GM12878 (cell line): ENCODE measurements around the gene ZNF526. TPM values are rescaled to one million over a fixed set of nuclear protein-coding genes. Genes with fewer than 3 reads are reported as not detected.

Source experiments
- ATF2 ChIP-seq: IDR thresholded peaks from 2 replicates; pipeline ENCODE4 v1.6.1; 2012; ENCODE audit warnings: low read length, inconsistent platforms
- BMI1 ChIP-seq: fragments of 450-650 bp; IDR thresholded peaks from 2 replicates; pipeline ENCODE4 v1.6.1; 2016; ENCODE audit warnings: mild to moderate bottlenecking, moderate library complexity, borderline replicate concordance
- CBX3 ChIP-seq: fragments of 200-600 bp; sonication (generic); IDR thresholded peaks from 2 replicates; pipeline ENCODE4 v1.6.1; 2016; ENCODE audit warnings: low read depth, borderline replicate concordance
- CTCF ChIP-seq, 3 experiments: IDR thresholded peaks in 2 of 3; conservative IDR thresholded peaks in 1 of 3; 2 replicates each; pipeline ENCODE4 v1.5.1; 2011; ENCODE audit warnings: low read depth in 3 of 3, low read length in 3 of 3, mild to moderate bottlenecking in 3 of 3, control low read depth in 2 of 3, moderate library complexity in 2 of 3, inconsistent platforms in 1 of 3, mixed read lengths in 1 of 3; ENCODE audit not compliant: control insufficient read depth in 2 of 3, insufficient read depth in 1 of 3; ENCODE audit errors: extremely low read depth in 1 of 3
- E2F8 ChIP-seq: fragments of 450-650 bp; IDR thresholded peaks from 2 replicates; pipeline ENCODE4 v1.6.1; 2018; ENCODE audit warnings: mild to moderate bottlenecking, low read depth, moderate library complexity; ENCODE audit not compliant: partially characterized antibody
- ETV6 ChIP-seq, 2 experiments: fragments of 450-650 bp in 1 of 2; IDR thresholded peaks in 1 of 2; conservative IDR thresholded peaks in 1 of 2; 2 replicates each; pipeline ENCODE4 v1.6.1; 2014; ENCODE audit warnings: antibody characterized with exemption in 1 of 2, borderline replicate concordance in 1 of 2, low read depth in 1 of 2, mild to moderate bottlenecking in 1 of 2, moderate library complexity in 1 of 2
- FOXM1 ChIP-seq: IDR thresholded peaks from 2 replicates; pipeline ENCODE4 v1.6.1; 2012; ENCODE audit warnings: low read depth, mild to moderate bottlenecking, inconsistent platforms, low read length, moderate library complexity
- IKZF2 ChIP-seq, 2 experiments: fragments of 450-650 bp; IDR thresholded peaks; 2 replicates each; pipeline ENCODE4 v1.6.1; 2017; ENCODE audit warnings: mild to moderate bottlenecking in 2 of 2, moderate library complexity in 2 of 2
- JUNB ChIP-seq: IDR thresholded peaks from 2 replicates; pipeline ENCODE4 v1.6.1; 2016; ENCODE audit warnings: antibody characterized with exemption, mild to moderate bottlenecking
- MLLT1 ChIP-seq: fragments of 450-650 bp; IDR thresholded peaks from 2 replicates; pipeline ENCODE4 v1.6.1; 2016; ENCODE audit warnings: mild to moderate bottlenecking
- NFYA ChIP-seq: IDR thresholded peaks from 2 replicates; pipeline ENCODE4 v1.6.1; 2011; ENCODE audit warnings: low read depth, mild to moderate bottlenecking, low read length, improper control_type of control experiment, borderline replicate concordance
- NR2F1 ChIP-seq: fragments of 450-650 bp; conservative IDR thresholded peaks from 2 replicates; pipeline ENCODE4 v1.6.1; 2017; ENCODE audit warnings: mild to moderate bottlenecking
- POLR2AphosphoS5 ChIP-seq: IDR thresholded peaks from 2 replicates; pipeline ENCODE4 v1.6.1; 2011; ENCODE audit warnings: mild to moderate bottlenecking, low read length, inconsistent platforms
- RELA ChIP-seq: fragments of 450-650 bp; IDR thresholded peaks from 2 replicates; pipeline ENCODE4 v1.8.0; 2014; ENCODE audit warnings: borderline replicate concordance; ENCODE audit not compliant: partially characterized antibody
- RELB ChIP-seq: fragments of 450-650 bp; IDR thresholded peaks from 2 replicates; pipeline ENCODE4 v1.6.1; 2017; ENCODE audit warnings: low read depth, mild to moderate bottlenecking, moderate library complexity
- SMC3 ChIP-seq: IDR thresholded peaks from 2 replicates; pipeline ENCODE4 v1.6.1; 2011; ENCODE audit warnings: low read length, improper control_type of control experiment, borderline replicate concordance
- SUPT20H ChIP-seq: IDR thresholded peaks from 2 replicates; pipeline ENCODE4 v1.6.1; 2011; ENCODE audit warnings: low read depth, mild to moderate bottlenecking, low read length, moderate library complexity, borderline replicate concordance; ENCODE audit not compliant: control insufficient read depth
- YBX1 ChIP-seq: fragments of 450-650 bp; IDR thresholded peaks from 2 replicates; pipeline ENCODE4 v1.6.1; 2016; ENCODE audit warnings: antibody characterized with exemption
- ZNF207 ChIP-seq: fragments of 450-650 bp; IDR thresholded peaks from 2 replicates; pipeline ENCODE4 v1.6.1; 2014; ENCODE audit warnings: antibody characterized with exemption, mild to moderate bottlenecking, borderline replicate concordance
- polyA plus RNA-seq, 11 experiments: library from polyadenylated mRNA; depleted of rRNA in 4 of 11; unstranded in 6 of 11; stranded (reverse) in 5 of 11; fragments of >200 nt; fragmentation: Nextera tagmentation in 4 of 11; fragmentation: Illumina TruSeq in 1 of 11; extraction: Ambion mirVana in 4 of 11; extraction: Trizol in 1 of 11; gene quantifications; 1 replicate in 1 of 11; 2 replicates in 10 of 11; pipeline versions ENCODE4 v1.2.1 to v1.2.3, GENCODE V29; 2011 to 2016; ENCODE audit warnings: inconsistent platforms in 2 of 11, missing spikeins in 2 of 11, low read depth in 1 of 11
- total RNA-seq, 4 experiments: library from RNA; depleted of rRNA in 3 of 4; stranded (reverse); fragments of >200 nt in 3 of 4; fragmentation: Illumina TruSeq in 1 of 4; extraction: Trizol in 1 of 4; gene quantifications; 2 replicates each; pipeline versions ENCODE4 v1.2.1 to v1.2.3, GENCODE V29; 2013 to 2021

Gene ZNF526
- total and polyA plus RNA-seq, 10 of the 15 experiments (the other 5 are each of a cell fraction or from before 2014, with no cell fraction given), result 1.8 to 18.3 (median 5.5) TPM

- TF ChIP-seq MLLT1, result peak; percentile 53; the same call in 1 of the 2 replicates
- TF ChIP-seq NR2F1, result no peak
- no peak for TF ChIP-seq BMI1
- TF ChIP-seq ATF2, result no peak
- no peak for TF ChIP-seq CTCF (IDR thresholded peaks at IDR 0.05 in 2 of 3, conservative IDR thresholded peaks at IDR 0.05 in 1 of 3; ENCODE audit: control insufficient read depth in 2 of 3, extremely low read depth in 1 of 3, insufficient read depth in 1 of 3, low read depth in 3 of 3, low read length in 3 of 3)
- no peak for TF ChIP-seq CBX3
- peak; percentile 43; the same call in 1 of the 2 replicates for TF ChIP-seq NFYA
- no peak for TF ChIP-seq IKZF2 (IDR thresholded peaks at IDR 0.05)
- TF ChIP-seq RELB, result peak; percentile 82
- no peak for TF ChIP-seq ETV6 (conservative IDR thresholded peaks at IDR 0.05 in 1 of 2, IDR thresholded peaks at IDR 0.05 in 1 of 2; ENCODE audit: borderline replicate concordance in 1 of 2, low read depth in 1 of 2)
- TF ChIP-seq RELA, result peak; percentile 11
- TF ChIP-seq FOXM1, result no peak
- no peak for TF ChIP-seq ZNF207
- TF ChIP-seq SUPT20H, result no peak
- no peak for TF ChIP-seq JUNB
- no peak for TF ChIP-seq SMC3
- TF ChIP-seq POLR2AphosphoS5, result peak; percentile 85
- no peak for TF ChIP-seq E2F8
- TF ChIP-seq YBX1, result no peak
These were observed at the start of gene ZNF526 (continued) for GRCh38 chr19:42219812-42220750.
